Transverse colon (tissue), 4 donors: ENCODE results near the gene NOCT. TPM values are rescaled to one million over a fixed set of nuclear protein-coding genes. Genes with fewer than 3 reads are reported as not detected.

Source experiments
- DNase-seq: peaks from one replicate; pipeline ENCODE4 v3.0.0-alpha.2; 2019
- H3K27ac ChIP-seq, 4 donors: fragments of 200-600 bp; sonication (generic); 2 replicates each; pipeline ENCODE4 v1.5.1; 2016 to 2018; ENCODE audit warnings: inconsistent platforms in 4 of 4
- H3K27me3 ChIP-seq: fragments of 200-600 bp; sonication (generic); 2 replicates; pipeline ENCODE4 v1.5.1; 2017; ENCODE audit warnings: inconsistent platforms
- H3K36me3 ChIP-seq, 4 donors: fragments of 200-600 bp; sonication (generic); 2 replicates each; pipeline ENCODE4 v1.5.1; 2017 to 2019; ENCODE audit warnings: inconsistent platforms in 4 of 4
- H3K4me1 ChIP-seq, 4 donors: fragments of 200-600 bp; sonication (generic); 2 replicates each; pipeline ENCODE4 v1.5.1; 2017 to 2020; ENCODE audit warnings: inconsistent platforms in 4 of 4
- H3K4me3 ChIP-seq, 4 donors: fragments of 200-600 bp; sonication (generic); 1 replicate in 1 of 4; 2 replicates in 3 of 4; pipeline versions ENCODE4 v1.5.1 to v1.6.1; 2017 to 2019; ENCODE audit warnings: inconsistent platforms in 4 of 4
- H3K9me3 ChIP-seq, 2 donors: fragments of 200-600 bp; sonication (generic); 2 replicates each; pipeline ENCODE4 v1.5.1; 2017 to 2019; ENCODE audit warnings: inconsistent platforms in 2 of 2
- EP300 ChIP-seq: sonication (generic); formaldehyde crosslinking; IDR thresholded peaks from one replicate; pipeline ENCODE4 v1.6.1; 2017; ENCODE audit warnings: antibody characterized with exemption, low read depth
- POLR2A ChIP-seq: fragments of 450-650 bp; IDR thresholded peaks from one replicate; pipeline ENCODE4 v1.6.1; 2016; ENCODE audit warnings: antibody characterized with exemption, mild to moderate bottlenecking, moderate library complexity
- POLR2AphosphoS5 ChIP-seq, 3 donors: sonication (generic); formaldehyde crosslinking; IDR thresholded peaks; one replicate each; pipeline ENCODE4 v1.6.1; 2016; ENCODE audit warnings: antibody characterized with exemption in 3 of 3
- WGBS, 2 donors: methylation state at CpG; one replicate each; pipeline ENCODE4 v1.1.5; 2018; ENCODE audit warnings: low coverage in 1 of 2; 5-methylcytosine and 5-hydroxymethylcytosine counted together
- in situ Hi-C, 4 donors: fragments of 200-750 bp; cut with MboI; loops; one replicate each; pipeline versions ENCODE4 v1.15.0 to v1.15.1; 2017; ENCODE audit warnings: low sequenced_read_pairs in 3 of 4, low pct_ligation_motif_present in 1 of 4, low pct_unique_long_range_greater_than_20kb in 1 of 4
- intact Hi-C: fragments of 100-400 bp; cut with DNase I; formaldehyde crosslinking; loops from one replicate; pipeline ENCODE4 v1.15.1; 2023; ENCODE audit warnings: low total_unique reads
- small RNA-seq, 4 donors: library from RNA; depleted of rRNA; stranded (forward); fragments of <200 nt; gene quantifications; one replicate each; pipeline ENCODE3, GENCODE V24; 2016
- total RNA-seq, 4 donors: library from RNA; depleted of rRNA; stranded (reverse); fragments of >200 nt; gene quantifications; one replicate each; pipeline ENCODE4 v1.1.0, GENCODE V29; 2016
- TF ChIP-seq, protein P1 (sequence below), 5 experiments: fragments of 200-600 bp in 3 of 5; fragments of 450-650 bp in 2 of 5; sonication (generic) in 3 of 5; IDR thresholded peaks; 1 replicate in 2 of 5; 2 replicates in 3 of 5; pipeline ENCODE4 v1.5.1; 2016 to 2017; ENCODE audit warnings: antibody characterized with exemption in 5 of 5, inconsistent platforms in 3 of 5, mild to moderate bottlenecking in 2 of 5, moderate library complexity in 1 of 5

Gene NOCT
- total RNA-seq, 4 donors from 2014 or later, result 1.4 to 33.7 (median 15.0) TPM

DNA sequence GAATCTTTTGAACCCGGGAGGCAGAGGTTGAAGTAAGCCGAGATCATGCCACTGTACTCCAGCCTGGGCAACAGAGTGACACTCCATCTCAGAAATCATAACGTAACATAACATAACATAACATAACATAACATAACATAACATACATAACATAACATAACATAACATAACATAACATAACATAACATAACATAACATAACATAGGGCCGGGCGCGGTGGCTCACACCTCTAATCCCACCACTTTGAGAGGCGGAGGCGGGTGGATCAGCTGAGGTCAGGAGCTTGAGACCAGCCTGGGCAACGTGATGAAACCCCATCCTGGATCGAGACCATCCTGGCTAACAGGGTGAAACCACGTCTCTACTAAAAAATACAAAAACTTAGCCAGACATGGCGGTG lies 76.7 kb downstream of the NOCT start:
- TF ChIP-seq, protein P1, sequence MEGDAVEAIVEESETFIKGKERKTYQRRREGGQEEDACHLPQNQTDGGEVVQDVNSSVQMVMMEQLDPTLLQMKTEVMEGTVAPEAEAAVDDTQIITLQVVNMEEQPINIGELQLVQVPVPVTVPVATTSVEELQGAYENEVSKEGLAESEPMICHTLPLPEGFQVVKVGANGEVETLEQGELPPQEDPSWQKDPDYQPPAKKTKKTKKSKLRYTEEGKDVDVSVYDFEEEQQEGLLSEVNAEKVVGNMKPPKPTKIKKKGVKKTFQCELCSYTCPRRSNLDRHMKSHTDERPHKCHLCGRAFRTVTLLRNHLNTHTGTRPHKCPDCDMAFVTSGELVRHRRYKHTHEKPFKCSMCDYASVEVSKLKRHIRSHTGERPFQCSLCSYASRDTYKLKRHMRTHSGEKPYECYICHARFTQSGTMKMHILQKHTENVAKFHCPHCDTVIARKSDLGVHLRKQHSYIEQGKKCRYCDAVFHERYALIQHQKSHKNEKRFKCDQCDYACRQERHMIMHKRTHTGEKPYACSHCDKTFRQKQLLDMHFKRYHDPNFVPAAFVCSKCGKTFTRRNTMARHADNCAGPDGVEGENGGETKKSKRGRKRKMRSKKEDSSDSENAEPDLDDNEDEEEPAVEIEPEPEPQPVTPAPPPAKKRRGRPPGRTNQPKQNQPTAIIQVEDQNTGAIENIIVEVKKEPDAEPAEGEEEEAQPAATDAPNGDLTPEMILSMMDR (IDR thresholded peaks at IDR 0.05), result no peak
- TF ChIP-seq EP300, result no peak
- no peak for TF ChIP-seq POLR2A
- TF ChIP-seq POLR2AphosphoS5 (IDR thresholded peaks at IDR 0.05), result no peak
- no peak for DNase-seq
- H3K4me3 ChIP-seq, result no peak overlapping the region
- no peaks in the 10 kb centered on the region for H3K36me3 ChIP-seq
- H3K9me3 ChIP-seq, result no peaks in the 10 kb centered on the region
- 83 to 87% methylated on average over 6 to 12 of the region's 12 CpGs for WGBS, 2 donors
- H3K27me3 ChIP-seq, result no peaks in the 10 kb centered on the region
- no peaks in the 10 kb centered on the region for H3K4me1 ChIP-seq
- in situ Hi-C loops (loop anchor here in 1 of 4 donors (25.0 kb wide), 1 partner anchor 195 kb away; the partner anchor contains the start of gene MGARP), intact Hi-C loops (no loop called here)
- H3K27ac ChIP-seq, result no peak overlapping the region

Small RNAs within 50 kb of the gene (small RNA-seq; reads per million reads assigned to genes)
- gene RNU6-531P, result 0 reads per million in 4 donors

Other genes with a start within 250 kb of the NOCT start
- gene ELF2, start 161.4 kb downstream of the NOCT start, total RNA-seq, result 10 to 100 TPM; 21.7 to 65.6 (median 41.8) TPM